Glomerular endothelial cell (primary cell): ENCODE results near the gene MRPL51. TPM values are rescaled to one million over a fixed set of nuclear protein-coding genes. Genes with fewer than 3 reads are reported as not detected.
"Not testable (repeated sequence)": the region's sequence is repeated elsewhere in the genome, so short reads cannot be mapped to it uniquely, and the experiment has no call there.

Source experiments
- DNase-seq: peaks from one replicate; pipeline ENCODE4 v3.0.0-alpha.2; 2011; ENCODE audit warnings: low read depth, low spot score; ENCODE audit errors: extremely low read depth
- total RNA-seq: library from RNA; depleted of rRNA; stranded (reverse); fragments of >200 nt; gene quantifications from 2 replicates; pipeline ENCODE4 v1.2.3, GENCODE V29; 2015

MRPL51 gene
- total RNA-seq, 1 donor from 2014 or later = 86.1 TPM

- DNase-seq = no peak
These were observed 39.2 kb upstream of the MRPL51 start for GRCh38 chr12:6532051-6532926.

- no peak for DNase-seq
These were observed 37.7 kb upstream of the MRPL51 start for GRCh38 chr12:6530576-6531260.

GRCh38 chr12:6529291-6529737 is 36.3 kb upstream of the MRPL51 start:
- DNase-seq = no peak

GRCh38 chr12:6528539-6529235 is 35.6 kb upstream of the MRPL51 start:
- DNase-seq = no peak

- no peak for DNase-seq
These were observed 34.6 kb upstream of the MRPL51 start for GRCh38 chr12:6527711-6528110.

- no peak for DNase-seq
These were observed 33.9 kb upstream of the MRPL51 start for GRCh38 chr12:6526766-6527525.

- no peak for DNase-seq
These were observed 33.1 kb upstream of the MRPL51 start for GRCh38 chr12:6526201-6526600.

GRCh38 chr12:6524648-6525047 is 31.6 kb upstream of the MRPL51 start:
- DNase-seq = no peak

GRCh38 chr12:6523708-6524107 is 30.6 kb upstream of the MRPL51 start:
- DNase-seq = no peak

- no peak for DNase-seq
These were observed 29.1 kb upstream of the MRPL51 start for GRCh38 chr12:6522193-6522592.

GRCh38 chr12:6520186-6520585 is 27.1 kb upstream of the MRPL51 start:
- no peak for DNase-seq

GRCh38 chr12:6508087-6508486 is 15.0 kb upstream of the MRPL51 start:
- DNase-seq = no peak

GRCh38 chr12:6507102-6507998 is 14.3 kb upstream of the MRPL51 start:
- DNase-seq = no peak

- no peak for DNase-seq
These were observed 7.4 kb upstream of the MRPL51 start for GRCh38 chr12:6500466-6500865.

GRCh38 chr12:6497291-6497690 is 4.2 kb upstream of the MRPL51 start:
- not testable (repeated sequence) for DNase-seq

- DNase-seq = no peak
These were observed 1.9 kb upstream of the MRPL51 start for GRCh38 chr12:6494968-6495367.

- no peak for DNase-seq
These were observed 1.2 kb upstream of the MRPL51 start for GRCh38 chr12:6494258-6494743.

GRCh38 chr12:6493497-6494257 is 615 bp upstream of the MRPL51 start, which contains the start of gene NCAPD2:
TSS of gene NCAPD2 (plus strand) at chr12:6494102. CDS start at chr12:6495099, 997 bp downstream.
- DNase-seq = peak; percentile 82

- DNase-seq = not testable (repeated sequence)
These were observed 2.4 kb downstream of the MRPL51 start for GRCh38 chr12:6490673-6491072.
